HG03060 (cell line): ENCODE data around the gene HIF3A.
"Not testable (repeated sequence)": the region's sequence is repeated elsewhere in the genome, so short reads cannot be mapped to it uniquely, and the experiment has no call there.

Experiments used
- ATAC-seq: cut with Tn5 transposase; IDR thresholded peaks from one replicate; pipeline ENCODE4 v1.9.1; 2021; ENCODE audit warnings: low read depth, moderate number of reproducible peaks; ENCODE audit not compliant: unreplicated experiment

The HIF3A gene

GRCh38 chr19:46321653-46322052 lies 24.8 kb downstream of the HIF3A start:
- no peak for ATAC-seq

- not testable (repeated sequence) for ATAC-seq
These were observed 26.4 kb downstream of the HIF3A start for GRCh38 chr19:46323227-46323626.

- ATAC-seq = no peak
These were observed 27.4 kb downstream of the HIF3A start for GRCh38 chr19:46324277-46324676.

GRCh38 chr19:46326608-46327007 lies 29.8 kb downstream of the HIF3A start:
- no peak for ATAC-seq

GRCh38 chr19:46328079-46328478 lies 31.2 kb downstream of the HIF3A start:
- no peak for ATAC-seq

- no peak for ATAC-seq
These were observed 33.6 kb downstream of the HIF3A start for GRCh38 chr19:46330319-46330918.

GRCh38 chr19:46337487-46337886 lies 40.6 kb downstream of the HIF3A start:
- no peak for ATAC-seq

GRCh38 chr19:46339446-46339845 lies 42.6 kb downstream of the HIF3A start:
- ATAC-seq = no peak

GRCh38 chr19:46340051-46340659 lies 43.3 kb downstream of the HIF3A start:
- ATAC-seq = no peak

- no peak for ATAC-seq
These were observed 45.1 kb downstream of the HIF3A start for GRCh38 chr19:46341937-46342336.

- ATAC-seq = no peak
These were observed 47.5 kb downstream of the HIF3A start for GRCh38 chr19:46344363-46344762.

GRCh38 chr19:46345157-46345556 lies 48.3 kb downstream of the HIF3A start:
- ATAC-seq = no peak

- ATAC-seq = peak; percentile 40
These were observed 50.2 kb downstream of the HIF3A start, which contains the start of gene PPP5C for GRCh38 chr19:46346821-46347571. PPP5C (plus strand) TSS chr19:46347087; CDS start chr19:46347097, 10 bp downstream.

GRCh38 chr19:46347572-46347883 lies 50.7 kb downstream of the HIF3A start:
- no peak for ATAC-seq

GRCh38 chr19:46347985-46348384 lies 51.1 kb downstream of the HIF3A start:
- no peak for ATAC-seq

- no peak for ATAC-seq
These were observed 52.6 kb downstream of the HIF3A start for GRCh38 chr19:46349311-46349993.

GRCh38 chr19:46350029-46350757 lies 53.4 kb downstream of the HIF3A start:
- no peak for ATAC-seq

GRCh38 chr19:46350758-46351159 lies 53.9 kb downstream of the HIF3A start:
- ATAC-seq = no peak

GRCh38 chr19:46351241-46352041 lies 54.6 kb downstream of the HIF3A start:
- ATAC-seq = no peak
